GM21737 (cell line): ENCODE results near the gene NOS3.
"Not testable (repeated sequence)": the region's sequence is repeated elsewhere in the genome, so short reads cannot be mapped to it uniquely, and the experiment has no call there.

ENCODE experiments used
- ATAC-seq: cut with Tn5 transposase; IDR thresholded peaks from one replicate; pipeline ENCODE4 v1.9.1; 2021; ENCODE audit warnings: mild to moderate bottlenecking, moderate library complexity; ENCODE audit not compliant: unreplicated experiment

Gene NOS3

GRCh38 chr7:151032936-151033863 is 42.4 kb downstream of the NOS3 start:
- ATAC-seq = no peak

GRCh38 chr7:151033864-151034249 is 43.0 kb downstream of the NOS3 start:
- no peak for ATAC-seq

GRCh38 chr7:151034312-151035025 is 43.7 kb downstream of the NOS3 start:
- no peak for ATAC-seq

- no peak for ATAC-seq
Observed at GRCh38 chr7:151035026-151035717, 44.4 kb downstream of the NOS3 start.

GRCh38 chr7:151035902-151036301 is 45.1 kb downstream of the NOS3 start:
- ATAC-seq = no peak

- ATAC-seq = no peak
Observed at GRCh38 chr7:151038951-151039849, 48.4 kb downstream of the NOS3 start.

GRCh38 chr7:151039850-151040548 is 49.2 kb downstream of the NOS3 start:
- ATAC-seq = no peak

- no peak for ATAC-seq
Observed at GRCh38 chr7:151040616-151041375, 50.0 kb downstream of the NOS3 start.

- ATAC-seq = not testable (repeated sequence)
Observed at GRCh38 chr7:151043449-151043848, 52.6 kb downstream of the NOS3 start.

GRCh38 chr7:151043959-151044358 is 53.1 kb downstream of the NOS3 start:
- no peak for ATAC-seq

- no peak for ATAC-seq
Observed at GRCh38 chr7:151045262-151045661, 54.4 kb downstream of the NOS3 start.

GRCh38 chr7:151045967-151046366 is 55.1 kb downstream of the NOS3 start:
- ATAC-seq = no peak

- no peak for ATAC-seq
Observed at GRCh38 chr7:151046603-151047573, 56.1 kb downstream of the NOS3 start.

GRCh38 chr7:151047976-151048815 is 57.4 kb downstream of the NOS3 start, which contains the start of gene ASIC3:
TSS of gene ASIC3 (plus strand) at chr7:151048531. CDS start at chr7:151048886, 355 bp downstream.
- ATAC-seq = no peak

GRCh38 chr7:151048911-151049463 is 58.2 kb downstream of the NOS3 start:
- no peak for ATAC-seq

- no peak for ATAC-seq
Observed at GRCh38 chr7:151051108-151051507, 60.3 kb downstream of the NOS3 start.

- ATAC-seq = no peak
Observed at GRCh38 chr7:151053096-151053495, 62.3 kb downstream of the NOS3 start.
